Measurements from ENCODE around the gene ZHX3. TPM values are rescaled to one million over a fixed set of nuclear protein-coding genes. Genes with fewer than 3 reads are reported as not detected.

Gene ZHX3
- total and polyA plus RNA-seq, 9 of the 15 experiments (the other 6 are each of a cell fraction or from before 2014, with no cell fraction given) = 0.80 to 14.6 (median 4.9) TPM

GRCh38 chr20:41366546-41367392 lies 49.2 kb upstream of the ZHX3 start, which contains the start of gene EMILIN3:
EMILIN3 (minus strand) TSS chr20:41366818; CDS start chr20:41366634, 184 bp downstream.
- WGBS (ENCODE audit: insufficient coverage, low coverage, missing lambda C conversion rate) = 15% methylated on average over 37 of the region's 93 CpGs
- FAIRE-seq = no peak
- H3K4me2 ChIP-seq (ENCODE audit: insufficient read depth, low read length) = no peak within 1 kb of the TSS
- TF ChIP-seq, protein P1, sequence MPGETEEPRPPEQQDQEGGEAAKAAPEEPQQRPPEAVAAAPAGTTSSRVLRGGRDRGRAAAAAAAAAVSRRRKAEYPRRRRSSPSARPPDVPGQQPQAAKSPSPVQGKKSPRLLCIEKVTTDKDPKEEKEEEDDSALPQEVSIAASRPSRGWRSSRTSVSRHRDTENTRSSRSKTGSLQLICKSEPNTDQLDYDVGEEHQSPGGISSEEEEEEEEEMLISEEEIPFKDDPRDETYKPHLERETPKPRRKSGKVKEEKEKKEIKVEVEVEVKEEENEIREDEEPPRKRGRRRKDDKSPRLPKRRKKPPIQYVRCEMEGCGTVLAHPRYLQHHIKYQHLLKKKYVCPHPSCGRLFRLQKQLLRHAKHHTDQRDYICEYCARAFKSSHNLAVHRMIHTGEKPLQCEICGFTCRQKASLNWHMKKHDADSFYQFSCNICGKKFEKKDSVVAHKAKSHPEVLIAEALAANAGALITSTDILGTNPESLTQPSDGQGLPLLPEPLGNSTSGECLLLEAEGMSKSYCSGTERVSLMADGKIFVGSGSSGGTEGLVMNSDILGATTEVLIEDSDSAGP (CRISPR knock-in tag; IDR thresholded peaks at IDR 0.05) = no peak
- TF ChIP-seq GTF2A2 (tag; IDR thresholded peaks at IDR 0.05) (no peak), HNRNPL (IDR thresholded peaks at IDR 0.05; ENCODE audit: low read depth, low read length) (no peak), NELFE (IDR thresholded peaks at IDR 0.05; ENCODE audit: insufficient read depth, insufficient read length) (no peak), CBX8 (IDR thresholded peaks at IDR 0.05; ENCODE audit: borderline replicate concordance, extremely low read depth, low read depth, low read length, poor library complexity, severe bottlenecking) (no peak), ZNF592 (IDR thresholded peaks at IDR 0.05) (no peak), ZHX1 (conservative IDR thresholded peaks at IDR 0.05; ENCODE audit: low read length) (no peak), STAT5A (IDR thresholded peaks at IDR 0.05; ENCODE audit: borderline replicate concordance, low read length) (no peak), C11orf30 (IDR thresholded peaks at IDR 0.05; ENCODE audit: low read depth) (no peak)
- TF ChIP-seq, protein P2, sequence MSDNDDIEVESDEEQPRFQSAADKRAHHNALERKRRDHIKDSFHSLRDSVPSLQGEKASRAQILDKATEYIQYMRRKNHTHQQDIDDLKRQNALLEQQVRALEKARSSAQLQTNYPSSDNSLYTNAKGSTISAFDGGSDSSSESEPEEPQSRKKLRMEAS (CRISPR knock-in tag; IDR thresholded peaks at IDR 0.05) = no peak
- TF ChIP-seq, protein P3, sequence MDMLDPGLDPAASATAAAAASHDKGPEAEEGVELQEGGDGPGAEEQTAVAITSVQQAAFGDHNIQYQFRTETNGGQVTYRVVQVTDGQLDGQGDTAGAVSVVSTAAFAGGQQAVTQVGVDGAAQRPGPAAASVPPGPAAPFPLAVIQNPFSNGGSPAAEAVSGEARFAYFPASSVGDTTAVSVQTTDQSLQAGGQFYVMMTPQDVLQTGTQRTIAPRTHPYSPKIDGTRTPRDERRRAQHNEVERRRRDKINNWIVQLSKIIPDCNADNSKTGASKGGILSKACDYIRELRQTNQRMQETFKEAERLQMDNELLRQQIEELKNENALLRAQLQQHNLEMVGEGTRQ (CRISPR knock-in tag; IDR thresholded peaks at IDR 0.05) = no peak

More at GRCh38 chr20:41366546-41367392, 49.2 kb upstream of the ZHX3 start, which contains the start of gene EMILIN3:
- H3K9me1 ChIP-seq (ENCODE audit: control insufficient read depth, insufficient read depth, low read length) = no peaks in the 10 kb centered on the region
- H3K9ac ChIP-seq (ENCODE audit: insufficient read depth in 1 of 2, low read depth in 2 of 2, low read length in 2 of 2) = no peak within 1 kb of the TSS
- H3K36me3 ChIP-seq (ENCODE audit: control insufficient read depth, insufficient read depth, low read length) = no peaks in the 10 kb centered on the region
- no peak within 1 kb of the TSS for H3K4me3 ChIP-seq
- H3K27me3 ChIP-seq (ENCODE audit: control insufficient read depth in 2 of 2, insufficient read depth in 2 of 2, low read length in 2 of 2) = peaks cover 37 to 67% of the 10 kb centered on the region in 2 experiments; a peak in 4 of 5 replicates
- H3K4me1 ChIP-seq (replicated peaks in 1 of 2; ENCODE audit: control insufficient read depth in 2 of 2, insufficient read depth in 2 of 2, low read length in 2 of 2) = peaks cover 0 to 30% of the 10 kb centered on the region in 2 experiments; a peak in 2 of 5 replicates
- ATAC-seq (no peak), DNase-seq (ENCODE audit: extremely low read depth in 1 of 4, low spot score in 3 of 4) (no peak)
- no TSS peak for BruUV-seq (replicated peaks)
- no peak within 1 kb of the TSS for H3K27ac ChIP-seq (ENCODE audit: extremely low read depth, low read depth, low read length)
- H3K9me3 ChIP-seq (replicated peaks; ENCODE audit: control insufficient read depth, insufficient read depth, low read depth, low read length) = no peaks in the 10 kb centered on the region
- H2AFZ ChIP-seq (ENCODE audit: low read depth, low read length) = no peak within 1 kb of the TSS
- peaks cover 23% of the 10 kb centered on the region for H4K20me1 ChIP-seq (replicated peaks; ENCODE audit: control insufficient read depth, insufficient read depth, low read length)
- in situ Hi-C loops (cut with MboI) = no loop called here
- no peaks in the 10 kb centered on the region for H3K79me2 ChIP-seq (ENCODE audit: control insufficient read depth, insufficient read depth, low read length)
- intact Hi-C loops (cut with micrococcal nuclease) = no loop called here
- POLR2A ChIA-PET = no interaction called here
- CTCF ChIA-PET (ENCODE audit: low intra/inter-chr PET ratio) = no interaction called here
